ENCODE data around the gene MAPK8. TPM values are rescaled to one million over a fixed set of nuclear protein-coding genes. Genes with fewer than 3 reads are reported as not detected.
A peak's percentile ranks its signal among the peaks of the same experiment; 100 is the strongest.

Gene MAPK8
- total RNA-seq, 4 donors from 2014 or later = 35.3 to 61.9 (median 42.5) TPM

DNA sequence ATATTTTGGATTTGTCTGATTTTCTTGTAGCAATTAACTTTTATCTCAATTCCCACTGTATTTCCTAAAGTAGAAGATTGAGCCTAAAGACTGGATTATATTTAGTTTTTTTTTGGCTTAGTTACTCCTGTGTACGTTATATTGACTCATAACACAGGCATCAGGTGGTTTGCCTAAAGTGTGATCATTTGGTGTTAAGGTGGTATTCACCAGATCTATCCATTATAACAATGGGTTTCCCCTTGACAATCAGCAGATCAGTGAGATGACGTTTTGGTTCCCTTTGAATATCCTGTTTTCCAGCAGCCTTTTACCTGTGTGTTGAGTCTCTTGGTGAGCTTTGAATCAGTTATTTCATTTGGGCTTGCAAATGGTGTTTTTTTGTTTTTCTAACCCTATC lies 18.1 kb downstream of the MAPK8 start:
- no peaks in the 10 kb centered on the region for H3K9me3 ChIP-seq

DNA sequence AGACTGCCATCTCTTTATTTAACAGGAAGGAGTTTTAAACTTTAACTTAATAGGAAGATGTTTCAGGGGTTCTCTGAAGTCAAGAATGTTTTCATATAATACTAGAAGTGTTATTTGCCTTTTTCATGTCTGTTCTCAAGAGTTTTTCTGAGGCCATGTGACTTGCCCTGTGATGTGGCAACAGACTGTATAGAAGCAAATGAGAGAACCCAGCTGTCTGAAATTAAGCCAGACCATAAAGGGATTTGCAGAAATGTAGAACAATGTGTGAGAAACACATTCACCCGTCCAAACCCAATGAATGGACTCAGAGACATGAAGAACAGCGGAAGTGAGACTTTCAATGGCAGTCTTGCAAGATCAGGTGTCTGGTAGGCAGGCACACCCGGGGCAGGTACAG lies 23.8 kb downstream of the MAPK8 start:
- Histone ChIP-seq H3K9me3 (no peaks in the 10 kb centered on the region), H3K36me3 (peaks cover 7% of the 10 kb centered on the region), H3K4me1 (peaks cover 26% of the 10 kb centered on the region), H3K27ac (no peak overlapping the region), H3K4me3 (no peak overlapping the region), H3K27me3 (no peaks in the 10 kb centered on the region)
- 82% methylated on average over 3 of the region's 3 CpGs for WGBS
- no peak for TF ChIP-seq POLR2A (IDR thresholded peaks at IDR 0.05)
- DNase-seq (ENCODE audit: low spot score in 2 of 2) = no peak

More for the DNA sequence above, 18.1 kb downstream of the MAPK8 start:
- no peaks in the 10 kb centered on the region for H3K36me3 ChIP-seq
- 74% methylated on average over 2 of the region's 2 CpGs for WGBS
- no peaks in the 10 kb centered on the region for H3K27me3 ChIP-seq
- H3K27ac ChIP-seq = no peak overlapping the region
- H3K4me1 ChIP-seq = no peaks in the 10 kb centered on the region
- TF ChIP-seq POLR2A (IDR thresholded peaks at IDR 0.05) (no peak), POLR2AphosphoS5 (IDR thresholded peaks at IDR 0.05) (no peak), EP300 (IDR thresholded peaks at IDR 0.05) (no peak)
- TF ChIP-seq, protein P1, sequence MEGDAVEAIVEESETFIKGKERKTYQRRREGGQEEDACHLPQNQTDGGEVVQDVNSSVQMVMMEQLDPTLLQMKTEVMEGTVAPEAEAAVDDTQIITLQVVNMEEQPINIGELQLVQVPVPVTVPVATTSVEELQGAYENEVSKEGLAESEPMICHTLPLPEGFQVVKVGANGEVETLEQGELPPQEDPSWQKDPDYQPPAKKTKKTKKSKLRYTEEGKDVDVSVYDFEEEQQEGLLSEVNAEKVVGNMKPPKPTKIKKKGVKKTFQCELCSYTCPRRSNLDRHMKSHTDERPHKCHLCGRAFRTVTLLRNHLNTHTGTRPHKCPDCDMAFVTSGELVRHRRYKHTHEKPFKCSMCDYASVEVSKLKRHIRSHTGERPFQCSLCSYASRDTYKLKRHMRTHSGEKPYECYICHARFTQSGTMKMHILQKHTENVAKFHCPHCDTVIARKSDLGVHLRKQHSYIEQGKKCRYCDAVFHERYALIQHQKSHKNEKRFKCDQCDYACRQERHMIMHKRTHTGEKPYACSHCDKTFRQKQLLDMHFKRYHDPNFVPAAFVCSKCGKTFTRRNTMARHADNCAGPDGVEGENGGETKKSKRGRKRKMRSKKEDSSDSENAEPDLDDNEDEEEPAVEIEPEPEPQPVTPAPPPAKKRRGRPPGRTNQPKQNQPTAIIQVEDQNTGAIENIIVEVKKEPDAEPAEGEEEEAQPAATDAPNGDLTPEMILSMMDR (IDR thresholded peaks at IDR 0.05) = no peak
- DNase-seq (ENCODE audit: low spot score in 2 of 2) = no peak
- no peak overlapping the region for H3K4me3 ChIP-seq

DNA sequence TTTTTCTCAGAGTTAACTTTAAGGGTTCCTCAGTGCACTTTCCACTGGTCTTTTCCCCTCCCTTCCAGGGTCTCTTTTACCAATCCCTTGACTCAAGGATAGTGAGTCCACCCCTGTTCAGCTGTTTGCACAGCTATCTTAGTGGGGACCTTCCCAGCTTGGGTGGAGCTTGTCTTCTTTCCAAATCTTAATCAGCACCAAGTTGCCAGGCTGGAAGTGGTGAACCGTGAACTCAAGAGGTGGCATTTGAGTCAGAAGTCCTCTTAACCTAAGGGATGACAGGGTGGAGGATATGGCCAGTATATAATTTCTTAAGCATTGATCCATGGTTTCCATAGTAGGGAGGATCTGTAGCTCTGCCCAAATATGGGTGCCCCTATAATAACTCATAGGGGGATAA lies 25.0 kb downstream of the MAPK8 start:
- 64% methylated on average over 1 of the region's 1 CpG for WGBS
- no peak overlapping the region for H3K27ac ChIP-seq

DNA sequence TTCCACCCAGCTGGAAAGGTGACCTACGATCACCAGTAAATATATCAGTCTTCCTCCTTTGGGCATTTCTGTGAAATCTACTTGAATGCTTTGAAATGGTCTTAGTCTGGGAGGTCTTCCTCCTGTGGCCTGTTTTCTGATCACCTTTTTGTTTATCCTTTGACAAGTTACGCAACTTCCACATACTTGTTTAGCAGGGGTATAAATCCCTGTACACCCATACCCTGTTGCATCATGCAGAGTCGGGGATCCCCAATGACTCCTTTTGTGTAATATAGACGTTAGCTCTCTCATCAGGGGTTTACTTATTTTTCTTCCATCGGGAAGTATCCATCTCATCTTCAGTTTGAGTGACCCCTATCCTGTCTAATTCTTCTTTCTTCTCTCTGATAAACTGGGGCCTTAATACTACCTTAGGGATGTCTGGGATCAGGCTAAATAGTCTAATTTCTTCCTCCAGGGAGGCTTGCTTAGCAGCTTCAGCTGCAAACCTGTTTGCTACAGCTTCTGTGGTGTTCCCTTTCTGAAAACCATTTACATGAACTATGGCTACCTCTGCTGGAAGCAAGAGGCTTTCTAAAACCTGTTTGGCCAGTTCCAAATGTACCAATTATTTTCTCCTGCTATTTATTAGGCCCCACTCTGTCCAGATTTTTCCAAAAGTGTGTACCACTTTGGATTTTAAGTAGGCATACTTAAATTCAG lies 25.8 kb downstream of the MAPK8 start:
- Histone ChIP-seq H3K4me3 (no peak overlapping the region), H3K27me3 (no peaks in the 10 kb centered on the region), H3K9me3 (no peaks in the 10 kb centered on the region), H3K4me1 (peaks cover 26% of the 10 kb centered on the region), H3K36me3 (peaks cover 7% of the 10 kb centered on the region), H3K27ac (peak overlapping the region; percentile 48)
- TF ChIP-seq, protein P1 (IDR thresholded peaks at IDR 0.05) = no peak
- TF ChIP-seq EP300 (IDR thresholded peaks at IDR 0.05) (no peak), POLR2AphosphoS5 (IDR thresholded peaks at IDR 0.05) (no peak), POLR2A (IDR thresholded peaks at IDR 0.05) (no peak)
- 75% methylated on average over 5 of the region's 5 CpGs for WGBS
- DNase-seq (ENCODE audit: low spot score in 2 of 2) = no peak

More for the DNA sequence above, 25.0 kb downstream of the MAPK8 start:
- H3K36me3 ChIP-seq = peaks cover 7% of the 10 kb centered on the region
- H3K9me3 ChIP-seq = no peaks in the 10 kb centered on the region
- no peaks in the 10 kb centered on the region for H3K27me3 ChIP-seq
- H3K4me3 ChIP-seq = no peak overlapping the region
- no peak for TF ChIP-seq POLR2AphosphoS5 (IDR thresholded peaks at IDR 0.05)
- no peak for TF ChIP-seq POLR2A (IDR thresholded peaks at IDR 0.05)
- TF ChIP-seq, protein P1 (IDR thresholded peaks at IDR 0.05) = no peak
- TF ChIP-seq EP300 (IDR thresholded peaks at IDR 0.05) = no peak
- no peak for DNase-seq (ENCODE audit: low spot score in 2 of 2)
- peaks cover 26% of the 10 kb centered on the region for H3K4me1 ChIP-seq

DNA sequence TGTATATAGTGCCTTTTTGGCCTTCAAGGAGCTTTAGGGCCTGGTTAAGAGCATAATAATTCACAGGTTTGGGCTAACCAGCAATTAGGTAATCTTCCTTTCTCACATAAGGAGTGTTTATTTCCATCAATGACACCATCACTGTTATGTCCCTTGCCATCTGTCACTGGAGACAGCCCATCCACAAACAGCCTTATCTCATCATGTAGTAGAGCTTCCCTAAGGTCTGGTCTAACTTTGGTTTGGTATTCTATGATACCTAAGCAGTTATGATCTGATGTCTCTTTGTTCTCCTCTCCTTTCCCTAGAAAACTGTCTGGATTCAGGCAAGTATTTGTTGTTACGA lies 26.4 kb downstream of the MAPK8 start:
- WGBS = 93% methylated on average over 1 of the region's 1 CpG
- H3K9me3 ChIP-seq = no peaks in the 10 kb centered on the region
- peaks cover 7% of the 10 kb centered on the region for H3K36me3 ChIP-seq
- H3K4me1 ChIP-seq = peaks cover 26% of the 10 kb centered on the region
- H3K27ac ChIP-seq = peak overlapping the region; percentile 48
- TF ChIP-seq, protein P1 (IDR thresholded peaks at IDR 0.05) = no peak
- TF ChIP-seq POLR2A (IDR thresholded peaks at IDR 0.05) = no peak
- no peak for TF ChIP-seq POLR2AphosphoS5 (IDR thresholded peaks at IDR 0.05)
- no peaks in the 10 kb centered on the region for H3K27me3 ChIP-seq
- no peak for DNase-seq (ENCODE audit: low spot score in 2 of 2)
- no peak overlapping the region for H3K4me3 ChIP-seq

DNA sequence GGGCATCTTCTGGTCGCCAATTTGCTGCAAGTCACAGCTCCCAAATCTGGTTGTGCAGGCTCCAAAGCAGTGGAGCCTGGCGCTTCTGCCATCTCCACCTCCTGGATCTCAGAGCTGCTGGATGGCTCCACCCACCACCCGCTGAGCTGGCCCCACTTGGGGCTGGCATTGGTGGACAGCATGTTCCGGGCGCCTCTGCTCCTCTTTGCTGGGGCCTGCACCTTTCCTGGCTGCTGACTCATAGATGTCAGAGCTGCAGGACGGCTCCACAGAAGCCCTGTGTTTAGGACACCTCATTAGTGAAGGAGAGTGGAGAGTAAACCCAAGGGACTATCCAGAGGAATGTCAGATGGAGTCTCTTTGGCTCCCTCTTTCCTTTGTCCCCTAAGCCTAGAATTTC lies 27.4 kb downstream of the MAPK8 start:
- Histone ChIP-seq H3K4me3 (no peak overlapping the region), H3K27ac (no peak overlapping the region), H3K9me3 (no peaks in the 10 kb centered on the region), H3K36me3 (peaks cover 7% of the 10 kb centered on the region), H3K27me3 (no peaks in the 10 kb centered on the region), H3K4me1 (peaks cover 26% of the 10 kb centered on the region)
- DNase-seq (ENCODE audit: low spot score in 2 of 2) = no peak
- TF ChIP-seq EP300 (IDR thresholded peaks at IDR 0.05) = no peak
- TF ChIP-seq POLR2A (IDR thresholded peaks at IDR 0.05) = no peak
- no peak for TF ChIP-seq POLR2AphosphoS5 (IDR thresholded peaks at IDR 0.05)
- TF ChIP-seq, protein P1 (IDR thresholded peaks at IDR 0.05) = no peak
- 90% methylated on average over 6 of the region's 6 CpGs for WGBS

Data from suprapubic skin (tissue), 4 donors.